GM18520 (cell line): ENCODE results near the gene FXR1.
A peak's percentile ranks its signal among the peaks of the same experiment; 100 is the strongest.
"Not testable (repeated sequence)": the region's sequence is repeated elsewhere in the genome, so short reads cannot be mapped to it uniquely, and the experiment has no call there.

Experiments
- ATAC-seq: cut with Tn5 transposase; IDR thresholded peaks from one replicate; pipeline ENCODE4 v1.9.1; 2021; ENCODE audit not compliant: unreplicated experiment

Gene FXR1

GRCh38 chr3:180912304-180913296, at the start of gene FXR1:
FXR1 (plus strand) TSS chr3:180912670; CDS start chr3:180912686, 16 bp downstream.
- peak; percentile 100 for ATAC-seq

- no peak for ATAC-seq
Observed at GRCh38 chr3:180870008-180870699, 42.3 kb upstream of the FXR1 start.

- ATAC-seq: no peak
Observed at GRCh38 chr3:180871901-180872300, 40.6 kb upstream of the FXR1 start.

- ATAC-seq: not testable (repeated sequence)
Observed at GRCh38 chr3:180872430-180872829, 40.0 kb upstream of the FXR1 start.

- no peak for ATAC-seq
Observed at GRCh38 chr3:180875124-180875698, 37.3 kb upstream of the FXR1 start.

GRCh38 chr3:180881065-180881801, 31.2 kb upstream of the FXR1 start:
- no peak for ATAC-seq

- no peak for ATAC-seq
Observed at GRCh38 chr3:180882115-180882514, 30.4 kb upstream of the FXR1 start.

GRCh38 chr3:180888992-180889560, 23.4 kb upstream of the FXR1 start:
- ATAC-seq: no peak

- no peak for ATAC-seq
Observed at GRCh38 chr3:180898572-180898971, 13.9 kb upstream of the FXR1 start.

GRCh38 chr3:180909369-180910127, 2.9 kb upstream of the FXR1 start:
- no peak for ATAC-seq

- no peak for ATAC-seq
Observed at GRCh38 chr3:180910823-180911222, 1.6 kb upstream of the FXR1 start.

GRCh38 chr3:180911876-180912303, 580 bp upstream of the FXR1 start:
- ATAC-seq: no peak

GRCh38 chr3:180913581-180914404, 1.3 kb downstream of the FXR1 start:
- ATAC-seq: no peak

GRCh38 chr3:180918542-180918941, 6.1 kb downstream of the FXR1 start:
- ATAC-seq: no peak

GRCh38 chr3:180922242-180922641, 9.8 kb downstream of the FXR1 start:
- no peak for ATAC-seq

GRCh38 chr3:180923561-180923960, 11.1 kb downstream of the FXR1 start:
- no peak for ATAC-seq

GRCh38 chr3:180926526-180926925, 14.1 kb downstream of the FXR1 start:
- no peak for ATAC-seq

GRCh38 chr3:180929376-180929775, 16.9 kb downstream of the FXR1 start:
- ATAC-seq: no peak

- ATAC-seq: no peak
Observed at GRCh38 chr3:180930526-180930925, 18.1 kb downstream of the FXR1 start.
